Left lung (tissue), 10 donors: ENCODE measurements around the gene CLN6. TPM values are rescaled to one million over a fixed set of nuclear protein-coding genes. Genes with fewer than 3 reads are reported as not detected.
"Not testable (repeated sequence)": the region's sequence is repeated elsewhere in the genome, so short reads cannot be mapped to it uniquely, and the experiment has no call there.

Experiments used
- ATAC-seq: fragments of 200-7000 bp; cut with Tn5 transposase; one replicate; pipeline ENCODE4 v1.9.1; 2020; ENCODE audit warnings: moderate library complexity
- DNase-seq, 4 donors: peaks; one replicate each; pipeline ENCODE4 v3.0.0-alpha.2; 2013 to 2020
- H3K27ac ChIP-seq, 2 donors: fragments of 200-600 bp; sonication (generic) in 1 of 2; one replicate each; pipeline versions ENCODE4 v1.5.0 to v1.8.0; 2020 to 2021
- H3K27me3 ChIP-seq, 2 donors: fragments of 200-600 bp; sonication (generic) in 1 of 2; one replicate each; pipeline versions ENCODE4 v1.5.0 to v1.8.0; 2020 to 2021
- H3K36me3 ChIP-seq, 2 donors: fragments of 200-600 bp; sonication (generic) in 1 of 2; one replicate each; pipeline versions ENCODE4 v1.5.0 to v1.8.0; 2020 to 2021
- H3K4me1 ChIP-seq, 2 donors: fragments of 200-600 bp; one replicate each; pipeline ENCODE4 v1.8.0; 2021
- H3K4me3 ChIP-seq, 2 donors: fragments of 200-600 bp; sonication (generic) in 1 of 2; one replicate each; pipeline versions ENCODE4 v1.5.0 to v1.8.0; 2020 to 2021; ENCODE audit warnings: mild to moderate bottlenecking in 1 of 2
- H3K9me3 ChIP-seq, 2 donors: fragments of 200-600 bp; sonication (generic) in 1 of 2; one replicate each; pipeline versions ENCODE4 v1.5.0 to v1.8.0; 2020 to 2021
- CTCF ChIP-seq, 2 donors: fragments of 200-600 bp; sonication (generic) in 1 of 2; IDR thresholded peaks; one replicate each; pipeline versions ENCODE4 v1.5.0 to v1.8.0; 2021; ENCODE audit warnings: antibody characterized with exemption in 2 of 2
- intact Hi-C, 2 donors: fragments of 100-400 bp; cut with DNase I; formaldehyde crosslinking; loops; one replicate each; pipeline versions ENCODE4 v1.11.2 to v1.14.2; 2022
- polyA plus RNA-seq, 6 donors: library from polyadenylated mRNA; unstranded; fragments of 120-200 nt; gene quantifications; one replicate each; pipeline ENCODE4 v1.2.1, GENCODE V29; 2013; ENCODE audit not compliant: insufficient read length in 6 of 6
- total RNA-seq, 2 donors: library from RNA; stranded (reverse); fragmentation: NEBNext Ultra II Directional; extraction: Animal tissue kit (Norgen Biotek cat#: 25700); gene quantifications; one replicate each; pipeline ENCODE4 v1.2.1, GENCODE V29; 2021
- donor health status: DM: no; HTN: yes; CAD: no.
- donor health status: DM: no; HTN: no; CAD: no.

CLN6 gene
- total and polyA plus RNA-seq, 8 donors = 28.3 to 50.3 (median 37.5) TPM

- Histone ChIP-seq H3K4me1 (no peaks in the 10 kb centered on the region), H3K4me3 (no peak overlapping the region), H3K9me3 (peaks cover 0 to 24% of the 10 kb centered on the region in 2 donors), H3K27me3 (no peaks in the 10 kb centered on the region), H3K27ac (no peak overlapping the region), H3K36me3 (no peaks in the 10 kb centered on the region)
- intact Hi-C loops = no loop called here
- ATAC-seq (no peak), DNase-seq (no peak)
- TF ChIP-seq CTCF (IDR thresholded peaks at IDR 0.05) = no peak
Measured at GRCh38 chr15:68241088-68241935, 11.8 kb upstream of the CLN6 start.

GRCh38 chr15:68239025-68239424 lies 9.5 kb upstream of the CLN6 start:
- Histone ChIP-seq H3K27ac (no peak overlapping the region), H3K4me3 (no peak overlapping the region), H3K36me3 (no peaks in the 10 kb centered on the region), H3K4me1 (no peaks in the 10 kb centered on the region), H3K9me3 (peaks cover 0 to 14% of the 10 kb centered on the region in 2 donors), H3K27me3 (no peaks in the 10 kb centered on the region)
- intact Hi-C loops = no loop called here
- no peak for TF ChIP-seq CTCF (IDR thresholded peaks at IDR 0.05)
- ATAC-seq (no peak), DNase-seq (no peak)

GRCh38 chr15:68235022-68235421 lies 5.5 kb upstream of the CLN6 start:
- ATAC-seq = no peak
- no peaks in the 10 kb centered on the region for H3K9me3 ChIP-seq
- no peak overlapping the region for H3K4me3 ChIP-seq
- intact Hi-C loops = no loop called here
- no peak for TF ChIP-seq CTCF (IDR thresholded peaks at IDR 0.05)
- H3K36me3 ChIP-seq = no peaks in the 10 kb centered on the region
- DNase-seq = no peak
- H3K4me1 ChIP-seq = peaks cover 3 to 20% of the 10 kb centered on the region in 2 donors
- H3K27ac ChIP-seq = no peak overlapping the region
- H3K27me3 ChIP-seq = no peaks in the 10 kb centered on the region

DNA sequence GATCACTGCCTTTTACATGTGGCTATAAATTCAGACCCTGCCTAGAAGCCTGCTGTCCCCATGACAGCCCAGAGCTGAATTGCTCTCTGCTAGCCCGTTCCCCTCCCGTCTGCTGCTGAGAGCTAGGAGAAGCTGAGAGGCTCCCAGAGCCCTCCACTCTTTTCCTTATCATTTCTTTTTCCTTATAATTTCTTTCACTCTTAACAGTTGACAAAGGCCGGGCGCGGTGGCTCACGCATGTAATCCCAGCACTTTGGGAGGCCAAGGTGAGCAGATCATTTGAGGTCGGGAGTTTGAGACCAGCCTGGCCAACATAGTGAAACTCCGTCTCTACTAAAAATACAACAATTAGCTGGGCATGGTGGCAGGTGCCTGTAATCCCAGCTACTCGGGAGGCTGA lies 5.0 kb upstream of the CLN6 start:
- ATAC-seq, intact Hi-C loops, H3K36me3 ChIP-seq, H3K27ac ChIP-seq, DNase-seq, H3K4me3 ChIP-seq, H3K27me3 ChIP-seq, H3K9me3 ChIP-seq: not testable (repeated sequence)
- peaks cover 3 to 23% of the 10 kb centered on the region in 2 donors for H3K4me1 ChIP-seq

GRCh38 chr15:68234060-68234459 lies 4.5 kb upstream of the CLN6 start:
- Histone ChIP-seq H3K4me3 (no peak overlapping the region), H3K4me1 (peaks cover 3 to 23% of the 10 kb centered on the region in 2 donors), H3K27ac (no peak overlapping the region), H3K36me3 (no peaks in the 10 kb centered on the region), H3K27me3 (no peaks in the 10 kb centered on the region), H3K9me3 (no peaks in the 10 kb centered on the region)
- peak in 1 of 4 donors; percentile 59 for DNase-seq
- ATAC-seq = no peak
- TF ChIP-seq CTCF (IDR thresholded peaks at IDR 0.05) = no peak
- intact Hi-C loops = no loop called here
